ENCODE results near the gene PTPRM.

PTPRM gene

DNA sequence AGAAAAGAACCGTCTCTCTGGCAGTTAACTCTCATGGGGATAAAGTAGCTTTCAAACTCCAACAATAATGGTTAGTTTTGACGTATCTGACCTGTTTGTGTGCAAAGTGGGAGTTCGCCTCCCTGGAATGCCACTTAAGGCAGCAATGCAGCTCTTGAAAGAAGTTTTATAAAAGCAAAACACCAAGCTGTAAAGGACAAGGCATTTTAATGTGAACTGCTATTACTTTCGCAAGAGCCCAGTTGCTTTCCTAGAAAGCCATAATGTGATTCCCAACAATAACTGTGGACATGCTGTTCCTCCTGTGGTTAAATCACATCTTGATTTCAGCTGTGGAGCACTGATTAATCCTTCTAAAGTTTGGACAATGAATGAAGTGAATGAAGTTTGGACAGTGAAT, 303.7 kb downstream of the PTPRM start:
- peak; percentile 78 for DNase-seq (ENCODE audit: low read depth)
- H3K4me3 ChIP-seq (ENCODE audit: low read depth, low read length) = no peak overlapping the region

DNA sequence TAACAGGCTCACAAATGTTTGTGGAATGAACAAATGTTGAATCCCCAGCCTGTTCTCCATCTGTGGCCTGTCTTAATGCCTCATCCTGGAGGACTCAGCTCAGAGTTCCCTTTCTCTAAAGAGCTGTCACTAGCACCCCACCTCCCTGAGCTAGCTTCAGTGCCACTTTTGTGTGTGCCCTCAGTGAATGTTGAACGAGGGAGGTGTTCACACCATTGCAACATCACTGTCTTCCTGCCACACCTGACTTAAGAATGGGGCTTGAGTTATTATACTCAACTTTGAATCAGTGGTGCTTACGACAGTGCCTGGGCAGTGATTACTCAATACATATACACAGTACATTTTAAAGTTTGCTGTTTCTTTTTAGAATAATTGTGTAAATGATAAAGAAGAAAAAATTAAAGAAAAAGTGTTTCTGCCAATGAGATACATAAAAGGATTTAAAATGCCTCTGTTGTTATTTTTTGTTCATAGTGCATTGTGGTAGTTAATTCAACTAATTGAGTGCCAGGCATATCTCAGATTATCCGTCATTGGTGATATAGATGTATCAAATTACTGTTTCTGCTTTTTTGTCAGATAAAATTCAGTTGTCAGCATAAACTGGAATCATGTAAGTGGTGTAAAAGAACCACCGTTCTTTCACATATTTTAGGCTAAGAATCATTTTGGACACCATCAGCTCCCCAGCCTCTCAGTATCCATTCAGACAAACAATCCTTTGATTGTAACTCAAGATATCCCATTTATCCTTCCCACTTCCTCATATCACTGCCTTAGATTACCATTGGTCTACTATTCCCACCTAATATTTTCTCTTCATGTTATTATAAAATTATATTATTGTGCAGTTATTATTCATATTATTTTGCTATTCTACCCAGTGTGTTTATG, 304.7 kb downstream of the PTPRM start:
- no peak overlapping the region for H3K4me3 ChIP-seq (ENCODE audit: low read depth, low read length)
- DNase-seq (ENCODE audit: low read depth) = no peak

DNA sequence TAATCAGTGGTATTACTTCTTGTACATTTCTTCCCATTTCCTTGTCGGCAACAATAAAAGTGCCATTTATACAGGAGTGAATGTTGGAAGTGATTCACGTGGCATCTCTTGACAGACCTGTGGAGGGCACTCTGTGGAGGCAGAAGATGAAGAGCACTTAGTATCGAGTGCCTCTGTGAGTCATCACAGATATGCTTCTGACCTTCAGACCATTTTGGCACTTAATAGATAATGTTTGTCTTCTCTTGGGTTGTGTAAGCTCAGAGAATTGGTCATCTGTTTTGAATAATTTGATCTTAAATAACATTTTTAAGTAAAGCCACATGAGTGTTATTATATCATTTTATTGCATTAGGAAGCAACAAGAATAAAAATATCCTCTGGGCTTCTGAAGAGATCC, 305.5 kb downstream of the PTPRM start:
- no peak overlapping the region for H3K4me3 ChIP-seq (ENCODE audit: low read depth, low read length)
- no peak for DNase-seq (ENCODE audit: low read depth)

DNA sequence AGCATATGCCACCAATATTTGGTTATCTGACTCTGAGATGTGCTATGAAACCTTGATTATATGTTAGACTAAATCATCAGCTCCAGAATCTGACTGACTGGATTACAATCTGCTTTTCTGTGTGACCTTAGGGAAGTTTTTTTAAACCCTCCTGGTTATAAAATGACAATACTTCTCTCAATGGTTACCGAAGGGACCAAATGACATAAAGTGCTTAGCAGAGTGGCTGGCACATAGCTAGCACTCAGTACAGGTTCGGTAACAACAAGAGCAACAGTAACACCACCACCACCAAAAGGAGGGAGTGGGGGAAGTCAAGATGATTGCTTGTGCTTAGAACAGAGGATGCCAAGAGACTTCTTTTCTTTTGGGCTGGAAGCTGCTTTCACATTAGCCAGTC, 306.2 kb downstream of the PTPRM start:
- H3K4me3 ChIP-seq (ENCODE audit: low read depth, low read length) = no peak overlapping the region
- DNase-seq (ENCODE audit: low read depth) = no peak

DNA sequence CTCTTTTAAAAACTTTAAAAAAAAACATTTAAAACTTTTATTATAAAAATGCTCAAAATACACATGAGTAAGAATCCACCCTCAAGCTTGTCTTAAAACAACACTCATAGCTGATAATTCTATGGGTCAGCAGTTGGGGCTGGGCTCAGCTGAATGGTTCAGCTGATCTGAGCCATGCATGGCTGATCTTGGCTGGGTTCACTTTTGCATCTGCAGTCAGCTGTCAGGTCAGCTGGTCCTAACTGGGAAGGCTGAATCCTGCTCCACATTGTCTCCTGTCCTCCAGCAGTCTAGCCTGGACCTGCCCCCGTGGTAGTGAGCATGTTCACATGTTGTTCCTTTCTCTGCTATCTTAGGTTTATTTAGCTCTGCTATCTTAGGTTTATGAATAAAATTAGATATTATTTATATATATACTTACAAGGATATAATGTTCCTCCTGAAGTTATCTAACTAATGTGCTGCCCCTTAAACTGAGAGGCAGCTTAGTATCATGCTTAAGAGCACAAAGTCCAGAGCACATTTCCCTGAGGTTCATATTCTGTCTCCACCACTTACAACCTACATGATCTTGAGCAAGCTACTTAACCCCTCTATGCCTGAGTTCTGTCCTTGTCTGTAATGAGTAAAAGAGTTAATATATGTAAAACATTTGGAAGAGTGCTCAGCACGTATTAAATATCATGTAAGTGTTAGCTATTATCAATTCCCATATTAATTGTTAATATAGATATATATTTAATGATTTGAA, 309.4 kb downstream of the PTPRM start:
- H3K4me3 ChIP-seq (ENCODE audit: low read depth, low read length) = no peak overlapping the region
- no peak for DNase-seq (ENCODE audit: low read depth)

DNA sequence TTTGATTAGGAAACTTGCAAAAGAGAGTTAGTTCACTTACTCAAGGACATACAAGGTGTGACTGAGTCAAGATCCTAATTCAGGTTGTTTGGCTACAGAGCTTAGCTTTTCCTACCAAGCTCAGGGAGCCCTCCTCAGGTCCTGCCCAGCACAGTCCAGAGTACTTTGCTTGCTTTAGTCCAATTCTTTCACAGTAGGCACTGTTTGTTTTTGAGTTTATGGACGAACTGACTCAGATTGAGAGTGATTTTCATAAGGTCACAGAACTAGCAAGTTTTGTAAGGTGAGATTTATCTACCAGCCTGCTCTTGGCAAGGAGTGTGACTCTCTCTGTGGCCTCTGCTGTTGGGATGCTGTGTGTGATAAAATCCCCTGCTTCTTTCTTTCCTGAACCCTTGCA, 310.5 kb downstream of the PTPRM start:
- no peak for DNase-seq (ENCODE audit: low read depth)
- no peak overlapping the region for H3K4me3 ChIP-seq (ENCODE audit: low read depth, low read length)

DNA sequence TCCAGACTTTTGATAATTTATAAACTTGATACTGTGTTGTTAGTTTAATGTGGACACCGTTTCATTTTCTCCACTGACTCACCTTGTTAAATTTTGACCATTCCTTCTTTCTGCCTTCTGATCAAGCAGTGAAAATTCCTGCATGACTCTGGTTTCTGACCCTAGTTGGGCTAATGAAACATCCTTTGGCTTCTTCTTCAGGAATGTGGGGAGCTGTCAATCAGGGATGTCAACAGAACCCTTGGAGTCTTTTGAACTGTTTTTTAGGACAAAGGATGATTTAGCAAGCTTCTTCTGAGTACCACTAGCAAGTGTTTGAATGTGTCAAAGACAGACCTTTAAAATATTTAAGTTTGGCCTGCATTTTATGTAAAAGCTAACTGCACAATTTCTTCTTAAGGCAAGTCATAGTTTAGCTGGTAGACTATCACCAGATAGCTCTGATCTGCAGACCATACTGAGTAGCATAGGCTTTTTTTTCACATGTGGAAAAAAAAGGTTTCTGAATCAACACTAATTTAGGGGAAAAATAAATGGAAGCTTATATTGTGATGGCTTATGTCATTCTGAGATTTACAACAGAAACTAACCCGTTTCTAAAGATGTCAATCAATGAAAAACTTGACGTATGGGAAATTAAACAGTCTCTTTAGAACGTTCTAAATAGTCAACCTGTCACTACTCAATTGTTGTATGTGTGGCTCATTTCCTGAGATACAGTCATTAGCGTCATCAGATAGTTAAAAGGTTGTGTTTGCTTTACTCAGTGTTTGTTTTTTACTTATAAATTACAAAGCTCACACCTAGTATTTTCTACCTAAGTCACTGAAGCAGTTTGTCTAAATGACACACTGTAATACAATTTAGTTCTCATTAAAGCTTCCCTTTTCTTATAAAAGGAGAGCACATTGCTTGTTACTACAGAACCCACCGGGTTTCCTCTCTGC, 311.4 kb downstream of the PTPRM start:
- no peak overlapping the region for H3K4me3 ChIP-seq (ENCODE audit: low read depth, low read length)
- no peak for DNase-seq (ENCODE audit: low read depth)

DNA sequence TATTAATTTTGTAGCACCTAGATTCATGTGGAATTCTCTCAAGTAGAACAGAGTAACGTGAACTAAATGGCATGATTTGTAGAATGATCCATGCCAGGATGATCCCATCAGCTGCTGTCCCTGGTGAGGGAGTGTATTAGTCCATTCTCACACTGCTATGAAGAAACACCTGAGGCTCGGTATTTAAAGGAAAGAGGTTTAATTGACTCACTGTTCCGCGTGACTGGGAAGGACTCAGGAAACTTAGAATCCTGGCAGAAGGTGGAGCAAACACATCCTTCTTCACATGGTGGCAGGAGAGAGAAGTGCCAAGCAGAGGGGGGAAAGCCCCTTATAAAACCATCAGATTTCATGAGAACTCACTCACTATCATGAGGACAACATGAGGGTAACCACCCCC, 312.6 kb downstream of the PTPRM start:
- DNase-seq (ENCODE audit: low read depth) = no peak
- no peak overlapping the region for H3K4me3 ChIP-seq (ENCODE audit: low read depth, low read length)

DNA sequence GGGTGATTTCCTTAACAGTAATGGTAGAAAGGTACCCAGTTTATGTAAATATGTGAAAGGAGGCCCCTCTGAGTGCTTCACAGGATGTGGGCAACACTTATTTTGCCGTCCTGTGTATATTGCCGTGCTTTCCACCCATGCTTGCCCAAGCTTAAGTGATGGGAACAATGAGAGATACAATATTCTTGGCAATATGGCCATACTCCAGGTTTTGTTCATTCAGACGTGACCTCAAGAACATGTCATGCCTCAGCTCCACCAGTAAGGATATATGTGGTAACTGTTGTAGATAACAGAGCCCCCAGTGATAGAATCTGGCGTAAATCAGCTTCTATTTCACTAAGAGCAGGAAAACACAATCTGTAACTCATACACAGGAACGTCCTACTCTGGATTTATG, 318.7 kb downstream of the PTPRM start:
- no peak for DNase-seq (ENCODE audit: low read depth)
- no peak overlapping the region for H3K4me3 ChIP-seq (ENCODE audit: low read depth, low read length)

DNA sequence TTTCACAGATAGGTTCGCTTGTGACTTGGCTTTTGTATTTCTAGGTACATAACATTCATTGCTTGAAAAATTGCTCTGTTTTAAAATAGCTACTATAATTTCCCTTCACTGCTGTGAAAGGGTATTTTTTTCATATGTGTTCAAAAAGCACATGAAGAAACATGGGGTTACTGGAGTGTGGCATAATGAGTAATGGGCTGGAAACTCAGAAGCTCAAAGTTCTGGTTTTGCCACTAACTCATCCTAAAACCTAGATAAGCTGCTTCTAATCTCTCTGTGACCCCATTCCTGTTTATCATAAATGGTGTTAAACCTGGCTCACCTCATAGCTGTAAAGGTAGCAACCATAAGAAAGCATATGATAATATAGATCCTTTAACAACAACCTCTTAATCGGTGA, 319.3 kb downstream of the PTPRM start:
- no peak for DNase-seq (ENCODE audit: low read depth)
- no peak overlapping the region for H3K4me3 ChIP-seq (ENCODE audit: low read depth, low read length)

DNA sequence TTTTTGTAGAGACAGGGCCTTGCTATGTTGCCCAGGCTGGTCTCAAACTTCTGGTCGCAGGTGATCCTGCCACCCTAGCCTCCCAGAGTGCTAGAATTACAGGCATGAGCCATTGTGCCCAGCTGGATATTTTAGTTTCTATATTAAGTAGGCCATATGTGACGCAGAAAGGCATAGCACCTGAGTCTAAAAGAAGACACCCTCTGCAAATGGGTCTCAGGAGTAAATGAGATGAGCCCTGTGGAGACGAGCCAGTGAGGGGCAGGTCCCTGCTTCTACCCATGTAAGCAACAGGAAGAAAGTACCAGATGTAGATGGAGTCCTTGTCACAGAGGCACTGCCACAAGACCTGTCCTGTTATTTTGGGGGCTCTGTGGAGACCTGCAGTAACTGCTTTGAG, 322.4 kb downstream of the PTPRM start:
- no peak overlapping the region for H3K4me3 ChIP-seq (ENCODE audit: low read depth, low read length)
- DNase-seq (ENCODE audit: low read depth) = no peak

DNA sequence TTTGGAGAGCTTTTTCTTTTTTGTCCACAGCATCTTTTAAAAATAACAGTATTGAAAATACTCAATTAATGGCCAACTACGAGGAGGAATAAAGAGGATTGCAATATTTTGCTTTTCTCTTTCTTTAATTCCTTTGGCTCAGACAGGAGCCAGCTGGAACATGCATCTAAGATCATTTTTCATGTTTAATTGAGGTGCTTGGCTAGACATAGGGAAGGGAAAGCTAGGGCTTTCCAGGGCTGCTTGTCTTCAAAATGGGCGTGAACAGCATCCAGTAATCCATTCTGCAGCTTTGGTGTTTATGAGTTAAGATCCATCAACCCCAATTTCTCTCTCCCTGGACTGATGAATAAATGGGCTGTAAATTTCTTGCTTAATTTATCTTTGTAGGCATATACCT, 323.0 kb downstream of the PTPRM start:
- no peak for DNase-seq (ENCODE audit: low read depth)
- H3K4me3 ChIP-seq (ENCODE audit: low read depth, low read length) = no peak overlapping the region

DNA sequence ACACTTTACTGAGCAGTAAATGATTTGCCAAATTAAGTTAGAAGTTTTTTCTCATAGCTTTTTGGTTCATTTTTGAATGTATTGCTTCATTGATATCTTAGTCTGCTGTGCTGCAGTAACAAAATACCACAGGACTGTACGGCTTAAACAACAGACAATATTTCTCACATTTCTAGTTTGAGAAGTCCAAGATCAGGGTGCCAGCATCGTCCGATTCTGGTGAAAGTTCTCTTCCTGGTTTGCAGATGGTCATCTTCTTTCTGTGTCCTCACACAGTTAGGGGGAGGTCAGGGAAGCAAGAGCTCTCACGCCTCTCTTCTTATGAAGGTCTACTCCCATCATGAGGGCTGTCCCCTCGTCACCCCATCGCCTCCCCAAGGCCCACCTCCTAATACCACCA, 325.4 kb downstream of the PTPRM start:
- no peak for DNase-seq (ENCODE audit: low read depth)
- H3K4me3 ChIP-seq (ENCODE audit: low read depth, low read length) = no peak overlapping the region

DNA sequence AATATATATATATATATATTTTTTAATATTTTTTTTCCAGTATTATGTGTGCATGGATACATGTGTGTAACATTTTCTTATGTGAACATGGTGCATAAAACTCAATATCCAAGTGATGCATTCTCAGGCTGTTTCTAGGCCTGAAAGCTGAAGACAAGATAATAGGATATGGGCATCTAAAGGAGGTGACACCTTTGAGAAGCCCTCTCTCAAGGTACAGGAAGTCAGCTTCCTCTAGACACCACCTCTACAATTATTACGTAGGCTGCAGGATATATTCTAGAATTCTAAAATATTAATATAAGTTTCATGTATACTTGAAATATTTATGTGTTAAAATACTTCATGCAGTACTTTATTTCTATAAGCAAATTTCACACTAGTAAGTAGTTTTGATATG, 327.5 kb downstream of the PTPRM start:
- no peak overlapping the region for H3K4me3 ChIP-seq (ENCODE audit: low read depth, low read length)
- DNase-seq (ENCODE audit: low read depth) = no peak

DNA sequence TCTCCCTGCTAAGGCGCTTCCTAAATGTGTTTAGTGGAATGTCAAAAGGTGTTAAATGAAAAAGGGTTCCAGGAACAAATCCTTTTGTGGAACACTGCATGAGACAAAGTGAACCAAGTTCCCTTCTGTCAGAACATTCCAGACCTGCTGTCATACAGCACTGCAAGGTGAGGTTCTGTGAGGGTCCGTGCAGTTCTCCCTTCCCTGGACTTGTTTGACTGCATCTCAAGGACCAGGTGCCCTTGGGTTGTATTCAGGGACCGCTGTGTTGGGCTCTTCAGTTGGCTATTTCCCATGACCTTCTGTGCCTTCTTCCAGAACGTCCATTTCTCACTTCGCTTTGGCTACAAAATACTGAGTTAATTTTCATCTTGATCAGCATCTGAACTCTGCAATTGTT, 328.2 kb downstream of the PTPRM start:
- H3K4me3 ChIP-seq (ENCODE audit: low read depth, low read length) = no peak overlapping the region
- no peak for DNase-seq (ENCODE audit: low read depth)

DNA sequence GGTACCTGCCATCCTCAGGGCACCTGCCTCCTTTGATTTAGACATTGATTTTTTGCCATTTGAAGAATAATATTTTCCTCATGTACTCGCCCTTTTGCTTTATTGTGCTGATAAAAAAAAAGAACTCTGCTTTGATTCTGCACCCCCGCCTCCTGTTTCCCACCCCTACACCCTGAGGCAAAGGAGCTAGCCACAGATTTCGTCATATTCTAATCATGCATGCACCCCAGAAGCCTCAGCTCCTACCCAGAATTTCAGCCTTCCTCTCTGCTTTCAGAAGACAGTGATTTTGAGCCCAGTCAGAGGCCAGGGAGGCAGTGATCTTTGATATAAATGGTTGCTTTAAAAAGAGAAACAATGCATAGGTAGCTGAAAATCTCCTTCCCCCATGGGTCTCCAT, 329.0 kb downstream of the PTPRM start:
- no peak for DNase-seq (ENCODE audit: low read depth)
- H3K4me3 ChIP-seq (ENCODE audit: low read depth, low read length) = no peak overlapping the region

DNA sequence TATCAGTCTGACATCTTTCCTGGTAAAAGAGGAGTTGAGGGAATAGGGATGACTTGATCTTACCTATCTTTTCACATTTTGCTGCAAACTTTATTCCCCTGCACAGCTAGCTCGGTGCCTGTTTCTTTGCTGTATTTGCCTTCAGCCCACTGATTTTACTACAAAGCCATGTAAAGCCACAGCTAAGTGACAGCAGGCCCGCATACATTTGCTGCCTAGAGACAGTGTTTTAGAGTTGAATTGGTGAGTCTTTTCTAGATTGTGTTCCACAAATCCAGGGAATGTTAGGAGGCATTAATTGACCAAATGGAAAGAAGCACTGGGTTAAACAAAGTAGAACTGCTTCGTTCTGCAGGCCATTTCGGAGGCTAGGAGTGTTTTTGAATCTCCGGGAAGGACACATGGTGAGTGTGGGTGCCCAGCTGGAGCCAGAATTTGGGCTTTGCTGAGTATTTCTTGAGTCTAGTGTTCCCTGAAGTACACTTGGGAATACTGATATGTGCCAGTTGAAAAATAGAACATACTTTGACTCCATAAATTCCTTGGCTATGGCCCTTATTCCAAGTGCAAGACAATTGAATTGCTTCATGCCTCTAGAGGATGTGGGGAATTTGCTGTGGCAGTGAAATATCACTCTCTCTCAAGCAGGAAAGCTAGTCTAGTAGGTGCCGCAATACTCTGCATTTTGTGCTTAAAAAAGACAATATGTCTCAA, 329.8 kb downstream of the PTPRM start:
- DNase-seq (ENCODE audit: low read depth) = peak; percentile 39
- H3K4me3 ChIP-seq (ENCODE audit: low read depth, low read length) = no peak overlapping the region

DNA sequence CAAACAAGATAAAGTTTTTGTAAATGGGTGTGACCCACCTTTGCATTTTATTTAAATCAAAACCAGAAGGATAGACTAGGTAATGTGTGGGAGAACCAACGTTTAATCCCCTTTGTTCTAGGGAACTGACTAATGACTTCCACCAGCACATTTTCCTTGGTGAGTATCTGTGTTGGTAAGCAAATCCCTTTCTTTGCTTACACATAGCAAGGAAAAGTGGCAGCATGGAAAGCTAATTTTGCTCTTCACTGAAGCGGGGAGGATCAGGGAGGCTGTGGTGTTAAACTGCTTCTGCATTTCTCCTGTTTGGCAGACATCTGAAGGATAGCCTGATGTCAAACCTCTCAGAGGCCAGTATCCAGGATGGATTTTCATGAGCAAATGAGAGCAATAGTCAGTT, 331.1 kb downstream of the PTPRM start:
- no peak for DNase-seq (ENCODE audit: low read depth)
- H3K4me3 ChIP-seq (ENCODE audit: low read depth, low read length) = no peak overlapping the region

DNA sequence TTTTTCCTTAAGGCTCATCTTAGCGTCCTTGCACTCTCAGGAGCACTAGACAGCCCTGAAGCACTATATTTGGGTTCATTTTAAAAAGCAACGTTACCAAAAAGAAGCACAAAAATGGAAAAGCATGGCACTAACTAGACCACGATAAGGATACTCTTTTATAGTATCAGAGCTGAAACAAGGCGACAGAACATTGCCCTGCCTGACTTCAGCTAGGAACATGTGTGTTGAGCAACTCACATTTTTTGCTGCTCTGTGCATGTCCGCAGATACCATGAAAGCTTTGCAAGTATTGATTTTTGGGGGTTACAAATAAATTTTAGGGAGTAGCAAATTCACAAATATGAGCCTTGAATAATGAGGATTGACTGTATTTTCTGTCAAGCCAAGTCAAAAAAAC, 332.0 kb downstream of the PTPRM start:
- DNase-seq (ENCODE audit: low read depth) = no peak
- H3K4me3 ChIP-seq (ENCODE audit: low read depth, low read length) = no peak overlapping the region
